ENCODE measurements around the gene UBE2F. TPM values are rescaled to one million over a fixed set of nuclear protein-coding genes. Genes with fewer than 3 reads are reported as not detected.

The UBE2F gene
- total and polyA plus RNA-seq, 2 of the 13 experiments (the other 11 are each of a cell fraction or from before 2014, with no cell fraction given): 35.4 to 73.1 TPM

DNA sequence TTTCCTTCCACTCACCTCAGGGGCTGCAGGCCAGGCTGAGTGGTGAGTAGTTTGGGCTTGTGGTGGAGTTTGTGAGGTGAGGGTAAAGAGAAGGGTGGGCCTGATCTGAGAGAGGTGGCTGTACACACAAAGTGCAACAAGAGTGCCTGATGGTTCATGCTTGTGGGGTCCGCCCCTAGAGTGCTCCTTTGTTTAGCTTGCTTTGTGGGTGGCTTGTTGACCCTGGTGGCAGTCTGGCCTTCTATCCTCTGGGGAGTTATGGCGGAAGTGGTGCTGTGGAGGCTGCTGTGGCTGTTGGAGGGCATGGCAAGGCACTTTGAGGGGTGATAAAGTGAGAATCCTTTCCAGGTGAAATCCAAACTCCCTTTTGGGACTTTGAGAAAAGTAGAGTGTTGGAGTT, 10.6 kb downstream of the UBE2F start:
- in situ Hi-C loops (cut with HindIII; ENCODE audit: extremely low pct_ligation_motif_present, low pct_unique_long_range_greater_than_20kb) (no loop called here), intact Hi-C loops (cut with micrococcal nuclease; ENCODE audit: unreplicated experiment) (no loop called here)
- Histone ChIP-seq H3K27ac (ENCODE audit: extremely low read length, insufficient read depth, low read length) (no peak overlapping the region), H3K4me2 (ENCODE audit: low read depth, low read length) (no peak overlapping the region), H3K36me3 (replicated peaks in 1 of 2; ENCODE audit: control insufficient read depth in 1 of 2, insufficient read depth in 2 of 2, low read length in 2 of 2) (peaks cover 14 to 42% of the 10 kb centered on the region in 2 experiments), H3K79me2 (ENCODE audit: insufficient read depth, low read length) (peaks cover 46% of the 10 kb centered on the region), H3K4me3 (replicated peaks in 1 of 3; ENCODE audit: insufficient read depth in 1 of 3, low read depth in 2 of 3, low read length in 3 of 3) (no peak overlapping the region), H3K4me1 (ENCODE audit: insufficient read depth, low read length) (no peaks in the 10 kb centered on the region), H2AFZ (ENCODE audit: low read length) (no peak overlapping the region), H3K9me3 (ENCODE audit: low read length) (no peaks in the 10 kb centered on the region), H4K20me1 (ENCODE audit: insufficient read depth, low read length) (peaks cover 12% of the 10 kb centered on the region; the same call in 1 of the 2 replicates), H3K9ac (ENCODE audit: insufficient read depth, low read depth, low read length) (no peak overlapping the region), H3K27me3 (ENCODE audit: control insufficient read depth in 1 of 2, insufficient read depth in 2 of 2, low read length in 2 of 2) (no peaks in the 10 kb centered on the region)
- ChIA-PET CTCF (ENCODE audit: low intra/inter-chr PET ratio, low total read pairs) (no interaction called here), POLR2A (no interaction called here)
- ATAC-seq (no peak), DNase-seq (ENCODE audit: low spot score) (no peak), FAIRE-seq (no peak)
- no TSS peak for BruUV-seq (replicated peaks)
- TF ChIP-seq MBNL3 (CRISPR knock-in tag; conservative IDR thresholded peaks at IDR 0.05) (no peak), RXRB (CRISPR knock-in tag; IDR thresholded peaks at IDR 0.05; ENCODE audit: borderline replicate concordance) (no peak), SIX1 (CRISPR knock-in tag; IDR thresholded peaks at IDR 0.05; ENCODE audit: borderline replicate concordance) (no peak), HNRNPH1 (optimal IDR thresholded peaks at IDR 0.05; ENCODE audit: low read depth, low read length) (no peak), MEIS2 (CRISPR knock-in tag; IDR thresholded peaks at IDR 0.05) (no peak), ZNF564 (CRISPR knock-in tag; IDR thresholded peaks at IDR 0.05) (no peak), ZNF678 (CRISPR knock-in tag; IDR thresholded peaks at IDR 0.05) (no peak)
- TF ChIP-seq, protein P1, sequence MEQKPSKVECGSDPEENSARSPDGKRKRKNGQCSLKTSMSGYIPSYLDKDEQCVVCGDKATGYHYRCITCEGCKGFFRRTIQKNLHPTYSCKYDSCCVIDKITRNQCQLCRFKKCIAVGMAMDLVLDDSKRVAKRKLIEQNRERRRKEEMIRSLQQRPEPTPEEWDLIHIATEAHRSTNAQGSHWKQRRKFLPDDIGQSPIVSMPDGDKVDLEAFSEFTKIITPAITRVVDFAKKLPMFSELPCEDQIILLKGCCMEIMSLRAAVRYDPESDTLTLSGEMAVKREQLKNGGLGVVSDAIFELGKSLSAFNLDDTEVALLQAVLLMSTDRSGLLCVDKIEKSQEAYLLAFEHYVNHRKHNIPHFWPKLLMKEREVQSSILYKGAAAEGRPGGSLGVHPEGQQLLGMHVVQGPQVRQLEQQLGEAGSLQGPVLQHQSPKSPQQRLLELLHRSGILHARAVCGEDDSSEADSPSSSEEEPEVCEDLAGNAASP (CRISPR knock-in tag; IDR thresholded peaks at IDR 0.05; ENCODE audit: borderline replicate concordance): no peak
- TF ChIP-seq, protein P2, sequence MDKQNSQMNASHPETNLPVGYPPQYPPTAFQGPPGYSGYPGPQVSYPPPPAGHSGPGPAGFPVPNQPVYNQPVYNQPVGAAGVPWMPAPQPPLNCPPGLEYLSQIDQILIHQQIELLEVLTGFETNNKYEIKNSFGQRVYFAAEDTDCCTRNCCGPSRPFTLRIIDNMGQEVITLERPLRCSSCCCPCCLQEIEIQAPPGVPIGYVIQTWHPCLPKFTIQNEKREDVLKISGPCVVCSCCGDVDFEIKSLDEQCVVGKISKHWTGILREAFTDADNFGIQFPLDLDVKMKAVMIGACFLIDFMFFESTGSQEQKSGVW (CRISPR knock-in tag; IDR thresholded peaks at IDR 0.05; ENCODE audit: borderline replicate concordance): no peak
- TF ChIP-seq, protein P3, sequence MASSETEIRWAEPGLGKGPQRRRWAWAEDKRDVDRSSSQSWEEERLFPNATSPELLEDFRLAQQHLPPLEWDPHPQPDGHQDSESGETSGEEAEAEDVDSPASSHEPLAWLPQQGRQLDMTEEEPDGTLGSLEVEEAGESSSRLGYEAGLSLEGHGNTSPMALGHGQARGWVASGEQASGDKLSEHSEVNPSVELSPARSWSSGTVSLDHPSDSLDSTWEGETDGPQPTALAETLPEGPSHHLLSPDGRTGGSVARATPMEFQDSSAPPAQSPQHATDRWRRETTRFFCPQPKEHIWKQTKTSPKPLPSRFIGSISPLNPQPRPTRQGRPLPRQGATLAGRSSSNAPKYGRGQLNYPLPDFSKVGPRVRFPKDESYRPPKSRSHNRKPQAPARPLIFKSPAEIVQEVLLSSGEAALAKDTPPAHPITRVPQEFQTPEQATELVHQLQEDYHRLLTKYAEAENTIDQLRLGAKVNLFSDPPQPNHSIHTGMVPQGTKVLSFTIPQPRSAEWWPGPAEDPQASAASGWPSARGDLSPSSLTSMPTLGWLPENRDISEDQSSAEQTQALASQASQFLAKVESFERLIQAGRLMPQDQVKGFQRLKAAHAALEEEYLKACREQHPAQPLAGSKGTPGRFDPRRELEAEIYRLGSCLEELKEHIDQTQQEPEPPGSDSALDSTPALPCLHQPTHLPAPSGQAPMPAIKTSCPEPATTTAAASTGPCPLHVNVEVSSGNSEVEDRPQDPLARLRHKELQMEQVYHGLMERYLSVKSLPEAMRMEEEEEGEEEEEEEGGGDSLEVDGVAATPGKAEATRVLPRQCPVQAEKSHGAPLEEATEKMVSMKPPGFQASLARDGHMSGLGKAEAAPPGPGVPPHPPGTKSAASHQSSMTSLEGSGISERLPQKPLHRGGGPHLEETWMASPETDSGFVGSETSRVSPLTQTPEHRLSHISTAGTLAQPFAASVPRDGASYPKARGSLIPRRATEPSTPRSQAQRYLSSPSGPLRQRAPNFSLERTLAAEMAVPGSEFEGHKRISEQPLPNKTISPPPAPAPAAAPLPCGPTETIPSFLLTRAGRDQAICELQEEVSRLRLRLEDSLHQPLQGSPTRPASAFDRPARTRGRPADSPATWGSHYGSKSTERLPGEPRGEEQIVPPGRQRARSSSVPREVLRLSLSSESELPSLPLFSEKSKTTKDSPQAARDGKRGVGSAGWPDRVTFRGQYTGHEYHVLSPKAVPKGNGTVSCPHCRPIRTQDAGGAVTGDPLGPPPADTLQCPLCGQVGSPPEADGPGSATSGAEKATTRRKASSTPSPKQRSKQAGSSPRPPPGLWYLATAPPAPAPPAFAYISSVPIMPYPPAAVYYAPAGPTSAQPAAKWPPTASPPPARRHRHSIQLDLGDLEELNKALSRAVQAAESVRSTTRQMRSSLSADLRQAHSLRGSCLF (CRISPR knock-in tag; IDR thresholded peaks at IDR 0.05; ENCODE audit: borderline replicate concordance): no peak
- TF ChIP-seq, protein P4, sequence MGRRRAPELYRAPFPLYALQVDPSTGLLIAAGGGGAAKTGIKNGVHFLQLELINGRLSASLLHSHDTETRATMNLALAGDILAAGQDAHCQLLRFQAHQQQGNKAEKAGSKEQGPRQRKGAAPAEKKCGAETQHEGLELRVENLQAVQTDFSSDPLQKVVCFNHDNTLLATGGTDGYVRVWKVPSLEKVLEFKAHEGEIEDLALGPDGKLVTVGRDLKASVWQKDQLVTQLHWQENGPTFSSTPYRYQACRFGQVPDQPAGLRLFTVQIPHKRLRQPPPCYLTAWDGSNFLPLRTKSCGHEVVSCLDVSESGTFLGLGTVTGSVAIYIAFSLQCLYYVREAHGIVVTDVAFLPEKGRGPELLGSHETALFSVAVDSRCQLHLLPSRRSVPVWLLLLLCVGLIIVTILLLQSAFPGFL (CRISPR knock-in tag; IDR thresholded peaks at IDR 0.05): no peak
- 90% methylated on average over 2 of the region's 2 CpGs for WGBS (ENCODE audit: low lambda C conversion rate)
